ENCODE measurements around the gene UBE2I.

The UBE2I gene

DNA sequence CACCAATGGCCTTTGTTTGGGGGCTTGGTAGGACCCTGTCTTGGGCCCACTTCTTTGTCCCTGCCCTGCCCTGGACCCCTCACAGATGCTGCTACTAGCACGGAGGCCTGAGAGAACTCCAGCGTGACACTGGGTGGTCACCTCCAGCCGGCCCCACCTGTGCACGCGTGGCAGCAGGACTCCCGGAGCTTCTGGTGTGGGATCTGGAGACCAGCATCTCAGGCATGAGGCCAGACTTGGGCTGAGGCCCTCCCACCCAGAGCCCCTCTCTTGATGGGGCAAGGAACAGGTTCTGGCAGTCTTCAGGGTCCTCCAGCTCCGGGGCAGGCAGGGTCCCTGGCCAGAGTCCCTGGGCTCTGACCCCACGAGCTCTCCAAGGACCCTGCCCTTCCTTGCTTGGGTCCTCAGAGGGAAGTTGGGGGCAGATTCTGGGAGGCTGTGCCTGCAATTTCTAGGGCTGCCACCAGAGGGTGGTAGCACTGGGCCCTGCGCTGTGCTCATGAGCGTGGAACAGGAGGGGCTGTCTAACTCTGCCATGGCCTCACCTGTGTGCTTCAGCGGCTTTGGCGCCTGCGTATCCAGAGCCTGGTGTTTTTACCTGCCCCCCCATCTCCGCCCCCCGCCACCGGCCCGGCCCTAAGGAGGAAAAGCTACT is 21.0 kb downstream of the UBE2I start:
- peaks cover 4% of the 10 kb centered on the region for H3K27me3 ChIP-seq (ENCODE audit: insufficient read depth, low read length, poor library complexity)
- H3K9me3 ChIP-seq (ENCODE audit: insufficient read depth, low read length, severe bottlenecking): no peaks in the 10 kb centered on the region
- no peak overlapping the region for H3K9ac ChIP-seq (ENCODE audit: low read depth, low read length)
- TF ChIP-seq, protein P1, sequence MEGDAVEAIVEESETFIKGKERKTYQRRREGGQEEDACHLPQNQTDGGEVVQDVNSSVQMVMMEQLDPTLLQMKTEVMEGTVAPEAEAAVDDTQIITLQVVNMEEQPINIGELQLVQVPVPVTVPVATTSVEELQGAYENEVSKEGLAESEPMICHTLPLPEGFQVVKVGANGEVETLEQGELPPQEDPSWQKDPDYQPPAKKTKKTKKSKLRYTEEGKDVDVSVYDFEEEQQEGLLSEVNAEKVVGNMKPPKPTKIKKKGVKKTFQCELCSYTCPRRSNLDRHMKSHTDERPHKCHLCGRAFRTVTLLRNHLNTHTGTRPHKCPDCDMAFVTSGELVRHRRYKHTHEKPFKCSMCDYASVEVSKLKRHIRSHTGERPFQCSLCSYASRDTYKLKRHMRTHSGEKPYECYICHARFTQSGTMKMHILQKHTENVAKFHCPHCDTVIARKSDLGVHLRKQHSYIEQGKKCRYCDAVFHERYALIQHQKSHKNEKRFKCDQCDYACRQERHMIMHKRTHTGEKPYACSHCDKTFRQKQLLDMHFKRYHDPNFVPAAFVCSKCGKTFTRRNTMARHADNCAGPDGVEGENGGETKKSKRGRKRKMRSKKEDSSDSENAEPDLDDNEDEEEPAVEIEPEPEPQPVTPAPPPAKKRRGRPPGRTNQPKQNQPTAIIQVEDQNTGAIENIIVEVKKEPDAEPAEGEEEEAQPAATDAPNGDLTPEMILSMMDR (IDR thresholded peaks at IDR 0.05; ENCODE audit: borderline replicate concordance, extremely low read depth, low read length, poor library complexity, severe bottlenecking): peak; percentile 69
- no peak for TF ChIP-seq EZH2 (IDR thresholded peaks at IDR 0.05; ENCODE audit: borderline replicate concordance, low read depth, low read length, severe bottlenecking)
- peaks cover 4% of the 10 kb centered on the region for H3K36me3 ChIP-seq (ENCODE audit: insufficient read depth, low read length)
- H4K20me1 ChIP-seq (ENCODE audit: insufficient read depth, low read length): peaks cover 24% of the 10 kb centered on the region
- H2AFZ ChIP-seq (ENCODE audit: low read depth, low read length): no peak overlapping the region
- H3K4me3 ChIP-seq (ENCODE audit: low read depth in 1 of 2, low read length in 2 of 2): no peak overlapping the region
- ATAC-seq (ENCODE audit: insufficient read depth, low read depth) (0 out of 3 replicates have a peak, but pooled peaks have one; percentile 31), DNase-seq (peak; percentile 34)
- no peak overlapping the region for H3K4me2 ChIP-seq (ENCODE audit: insufficient read depth, low read length)
- no peak overlapping the region for H3K27ac ChIP-seq (ENCODE audit: low read length)
- H3K79me2 ChIP-seq (ENCODE audit: insufficient read depth, low read length): no peaks in the 10 kb centered on the region
- H3K4me1 ChIP-seq (ENCODE audit: insufficient read depth, low read length): peaks cover 4% of the 10 kb centered on the region; the same call in 1 of the 2 replicates

DNA sequence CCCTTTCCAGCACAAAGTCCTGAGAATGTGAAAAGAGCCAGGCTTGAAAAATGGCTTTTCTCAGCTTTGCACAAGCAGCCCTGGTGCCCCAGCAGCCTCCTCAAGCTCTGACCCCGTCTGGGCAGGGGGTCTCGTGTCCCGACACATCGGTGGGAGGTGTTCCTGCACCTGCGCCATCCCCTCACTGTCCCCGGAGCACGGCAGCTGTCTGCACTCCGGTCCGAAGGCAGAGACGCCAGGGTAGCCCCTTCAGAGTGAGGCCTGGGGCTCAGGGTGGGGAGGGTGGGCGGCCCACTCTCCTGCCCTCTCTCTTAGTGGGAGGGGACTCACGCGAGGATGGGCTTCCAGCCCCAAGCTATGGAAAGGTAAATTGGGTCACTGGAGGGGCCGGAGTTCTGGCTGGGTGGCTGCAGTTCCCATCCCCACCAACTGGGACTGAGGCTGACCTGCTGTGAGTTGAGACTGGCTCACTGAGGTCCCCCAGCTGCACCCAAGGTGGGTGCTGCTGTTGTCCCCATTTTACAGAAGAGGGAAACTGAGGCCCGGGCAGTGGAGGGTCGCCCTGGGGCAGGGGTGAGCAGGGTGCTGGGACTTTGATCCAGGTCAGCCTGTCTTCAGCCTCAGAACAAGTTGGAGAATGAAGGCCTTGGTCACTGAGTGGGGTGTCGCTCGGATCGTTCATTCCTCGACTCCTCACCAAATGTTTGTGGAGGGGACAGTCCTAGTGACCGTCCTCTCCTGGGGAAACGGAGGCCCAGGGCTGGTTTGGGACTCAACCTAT is 21.7 kb downstream of the UBE2I start:
- Histone ChIP-seq H3K79me2 (ENCODE audit: insufficient read depth, low read length) (no peaks in the 10 kb centered on the region), H2AFZ (ENCODE audit: low read depth, low read length) (no peak overlapping the region), H3K27ac (ENCODE audit: low read length) (no peak overlapping the region), H3K4me3 (ENCODE audit: low read depth in 1 of 2, low read length in 2 of 2) (no peak overlapping the region), H3K36me3 (ENCODE audit: insufficient read depth, low read length) (no peaks in the 10 kb centered on the region; the same call in 1 of the 2 replicates), H4K20me1 (ENCODE audit: insufficient read depth, low read length) (peaks cover 20% of the 10 kb centered on the region), H3K27me3 (ENCODE audit: insufficient read depth, low read length, poor library complexity) (peaks cover 5% of the 10 kb centered on the region), H3K4me2 (ENCODE audit: insufficient read depth, low read length) (no peak overlapping the region), H3K9me3 (ENCODE audit: insufficient read depth, low read length, severe bottlenecking) (no peaks in the 10 kb centered on the region), H3K4me1 (ENCODE audit: insufficient read depth, low read length) (peaks cover 4% of the 10 kb centered on the region; the same call in 1 of the 2 replicates), H3K9ac (ENCODE audit: low read depth, low read length) (no peak overlapping the region)
- TF ChIP-seq, protein P1 (IDR thresholded peaks at IDR 0.05; ENCODE audit: borderline replicate concordance, extremely low read depth, low read length, poor library complexity, severe bottlenecking): no peak
- TF ChIP-seq EZH2 (IDR thresholded peaks at IDR 0.05; ENCODE audit: borderline replicate concordance, low read depth, low read length, severe bottlenecking): no peak
- DNase-seq (no peak), ATAC-seq (ENCODE audit: insufficient read depth, low read depth) (no peak)

DNA sequence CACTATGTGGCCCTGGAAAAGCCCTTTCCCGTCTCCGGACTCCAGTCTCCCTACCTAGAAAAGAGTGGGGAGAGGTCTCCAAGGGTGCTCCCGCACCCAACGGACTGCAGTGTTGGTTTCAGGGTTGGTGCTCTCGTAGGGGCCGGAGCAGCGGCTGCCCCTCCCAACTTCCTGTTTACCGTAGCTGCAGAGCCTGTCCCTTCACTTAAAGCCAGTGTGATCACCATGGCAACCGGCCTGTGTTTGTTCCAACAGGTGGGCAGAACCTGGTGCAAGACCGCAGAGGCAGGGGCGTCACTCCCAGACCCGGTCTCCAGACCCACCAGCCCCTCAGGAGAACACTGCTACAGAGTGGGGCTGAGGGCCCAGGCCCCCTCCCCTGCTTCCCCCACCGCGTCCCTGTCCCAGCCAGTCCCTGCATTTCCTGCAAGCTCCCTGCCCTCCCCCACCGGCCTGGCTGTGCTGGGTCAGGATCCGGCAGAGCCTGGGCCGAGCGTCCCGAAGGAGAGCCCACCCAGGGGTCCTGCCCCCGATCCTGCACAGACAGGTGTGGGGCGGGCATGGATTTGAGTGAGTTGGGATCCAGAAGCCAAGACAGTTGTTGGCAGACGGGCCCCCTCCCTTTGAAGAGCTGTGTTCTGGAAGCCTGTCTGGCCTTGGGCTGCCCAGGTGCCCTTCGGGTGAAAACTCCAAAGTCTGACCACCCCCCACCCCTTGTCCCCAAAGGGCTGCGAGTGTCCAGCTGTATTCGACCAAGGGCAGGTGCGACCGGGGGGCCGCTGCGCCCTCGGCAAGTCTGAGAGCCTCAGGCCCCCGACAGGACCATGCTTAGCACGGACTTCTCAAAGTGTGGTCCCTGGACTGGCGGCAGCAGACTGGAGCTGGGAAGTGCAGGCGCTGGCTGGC is 22.5 kb downstream of the UBE2I start:
- Histone ChIP-seq H3K9ac (ENCODE audit: low read depth, low read length) (no peak overlapping the region), H3K27me3 (ENCODE audit: insufficient read depth, low read length, poor library complexity) (peaks cover 5% of the 10 kb centered on the region), H4K20me1 (ENCODE audit: insufficient read depth, low read length) (peaks cover 15% of the 10 kb centered on the region), H3K4me3 (ENCODE audit: low read depth in 1 of 2, low read length in 2 of 2) (no peak overlapping the region), H3K4me1 (ENCODE audit: insufficient read depth, low read length) (peaks cover 4% of the 10 kb centered on the region; the same call in 1 of the 2 replicates), H3K4me2 (ENCODE audit: insufficient read depth, low read length) (no peak overlapping the region), H3K36me3 (ENCODE audit: insufficient read depth, low read length) (no peaks in the 10 kb centered on the region; the same call in 1 of the 2 replicates), H3K27ac (ENCODE audit: low read length) (no peak overlapping the region), H3K9me3 (ENCODE audit: insufficient read depth, low read length, severe bottlenecking) (no peaks in the 10 kb centered on the region), H2AFZ (ENCODE audit: low read depth, low read length) (no peak overlapping the region), H3K79me2 (ENCODE audit: insufficient read depth, low read length) (no peaks in the 10 kb centered on the region)
- DNase-seq (no peak), ATAC-seq (ENCODE audit: insufficient read depth, low read depth) (no peak)
- no peak for TF ChIP-seq EZH2 (IDR thresholded peaks at IDR 0.05; ENCODE audit: borderline replicate concordance, low read depth, low read length, severe bottlenecking)
- TF ChIP-seq, protein P1 (IDR thresholded peaks at IDR 0.05; ENCODE audit: borderline replicate concordance, extremely low read depth, low read length, poor library complexity, severe bottlenecking): no peak
